Left ventricle myocardium superior (tissue), 1 donor: Measurements from ENCODE around the gene PRKAR2B. TPM values are rescaled to one million over a fixed set of nuclear protein-coding genes. Genes with fewer than 3 reads are reported as not detected.
"Not testable (repeated sequence)": the region's sequence is repeated elsewhere in the genome, so short reads cannot be mapped to it uniquely, and the experiment has no call there.

Experiments
- ATAC-seq: fragments of 200-7000 bp; cut with Tn5 transposase; one replicate; pipeline ENCODE4 v1.9.1; 2020; ENCODE audit warnings: mild to moderate bottlenecking, moderate library complexity
- DNase-seq: peaks from one replicate; pipeline ENCODE4 v3.0.0-alpha.2; 2020
- intact Hi-C: fragments of 100-400 bp; cut with micrococcal nuclease; formaldehyde crosslinking; loops from one replicate; pipeline ENCODE4 v1.11.0; 2022
- total RNA-seq: library from RNA; stranded (reverse); fragmentation: NEBNext Ultra II Directional; extraction: Animal tissue kit (Norgen Biotek cat#: 25700); gene quantifications from one replicate; pipeline ENCODE4 v1.2.1, GENCODE V29; 2021
- donor health status: DM: no; HTN: yes; CAD: no; lungs with severe emphysema.

Gene PRKAR2B
- total RNA-seq, 1 donor from 2014 or later, result 24.2 TPM

DNA sequence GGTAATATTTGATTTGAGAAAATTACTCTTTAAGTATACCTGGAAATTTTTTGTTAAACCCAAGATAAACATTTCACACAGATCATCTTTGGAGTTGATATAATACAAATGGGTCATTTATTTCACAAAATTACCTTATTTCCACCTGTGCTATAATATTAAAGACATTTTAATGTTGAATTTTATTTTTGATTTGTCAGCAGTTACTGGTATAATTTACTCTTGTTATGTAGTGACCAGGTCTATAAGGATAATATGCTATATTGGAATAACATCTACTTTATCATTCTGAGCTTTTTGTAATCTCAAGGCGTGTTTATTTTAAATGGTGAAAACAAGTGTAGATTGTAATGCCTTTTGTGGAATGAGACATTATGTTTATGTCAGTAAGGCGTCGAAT is 26.6 kb downstream of the PRKAR2B start:
- ATAC-seq, result no peak
- no peak for DNase-seq
- intact Hi-C loops, result no loop called here

- intact Hi-C loops, result no loop called here
Observed at GRCh38 chr7:107072133-107072532, 27.6 kb downstream of the PRKAR2B start.

DNA sequence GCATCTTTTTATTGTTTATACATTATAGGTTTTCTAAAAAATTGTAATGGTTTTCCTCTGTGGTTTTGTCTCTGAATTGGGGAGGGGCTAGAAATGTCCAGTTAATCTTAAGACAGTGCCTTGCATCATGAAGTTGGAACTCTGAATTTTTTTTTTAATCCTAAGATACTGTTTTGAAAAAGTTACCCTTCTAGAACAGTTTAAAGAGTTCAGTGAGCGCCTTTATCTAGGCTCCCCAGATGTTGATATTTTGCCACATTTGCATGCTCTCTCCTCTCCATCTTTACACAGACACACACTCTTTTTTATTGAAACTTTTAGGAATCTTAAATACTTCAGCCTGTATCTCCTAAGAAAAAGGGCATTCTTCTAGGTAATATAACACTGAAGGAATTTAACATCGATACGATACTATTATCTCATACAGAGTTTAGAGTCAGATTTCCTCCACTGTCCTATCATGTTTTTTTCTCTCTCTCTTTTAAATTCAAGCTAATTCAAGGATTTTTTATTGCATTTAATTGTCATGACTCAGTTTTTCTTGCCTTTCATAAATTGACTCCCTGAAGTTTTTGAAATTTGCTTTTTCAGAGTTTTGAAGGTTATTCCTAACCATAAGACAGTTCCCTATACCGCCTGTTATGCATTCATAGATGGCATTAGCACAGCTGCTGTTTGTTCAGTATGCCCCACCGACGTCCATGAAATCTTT is 31.5 kb downstream of the PRKAR2B start:
- ATAC-seq, result no peak
- no peak for DNase-seq
- intact Hi-C loops, result no loop called here

More at GRCh38 chr7:107072133-107072532, 27.6 kb downstream of the PRKAR2B start:
- no peak for DNase-seq
- no peak for ATAC-seq

GRCh38 chr7:107076781-107077698 is 32.5 kb downstream of the PRKAR2B start:
- no peak for ATAC-seq

GRCh38 chr7:107077699-107078516 is 33.4 kb downstream of the PRKAR2B start:
- intact Hi-C loops, result no loop called here
- DNase-seq (no peak), ATAC-seq (no peak)

More at GRCh38 chr7:107076781-107077698, 32.5 kb downstream of the PRKAR2B start:
- intact Hi-C loops, result no loop called here
- no peak for DNase-seq

GRCh38 chr7:107078517-107078966 is 34.0 kb downstream of the PRKAR2B start:
- ATAC-seq (no peak), DNase-seq (no peak)
- intact Hi-C loops, result no loop called here

- DNase-seq (no peak), ATAC-seq (no peak)
- intact Hi-C loops, result no loop called here
Observed at GRCh38 chr7:107079212-107079940, 34.9 kb downstream of the PRKAR2B start.

DNA sequence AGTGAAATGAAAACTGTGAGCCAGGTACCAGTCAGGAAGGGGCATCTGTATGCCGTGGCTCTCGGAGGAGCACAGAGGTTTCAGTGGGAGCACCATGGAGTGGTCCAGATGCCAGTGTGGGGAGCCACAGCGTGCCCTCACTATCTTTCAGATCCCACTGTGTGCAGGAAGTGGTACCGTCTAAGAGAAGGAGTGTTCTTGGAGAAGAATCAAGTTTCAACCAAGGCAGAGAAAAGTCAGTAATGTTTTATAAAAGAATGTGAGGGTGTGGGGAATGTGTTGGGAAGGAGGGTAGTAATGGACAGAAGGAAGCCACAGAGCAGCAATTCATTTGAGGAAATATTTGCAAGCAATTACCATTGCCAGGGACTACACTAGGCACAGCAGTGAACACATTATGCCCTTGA is 35.6 kb downstream of the PRKAR2B start:
- intact Hi-C loops, result no loop called here
- DNase-seq (no peak), ATAC-seq (no peak)

GRCh38 chr7:107080533-107080932 is 36.0 kb downstream of the PRKAR2B start:
- intact Hi-C loops, result no loop called here
- no peak for DNase-seq
- no peak for ATAC-seq

- DNase-seq, result no peak
- ATAC-seq, result no peak
- intact Hi-C loops, result no loop called here
Observed at GRCh38 chr7:107085180-107085579, 40.7 kb downstream of the PRKAR2B start.

GRCh38 chr7:107089627-107090026 is 45.1 kb downstream of the PRKAR2B start:
- intact Hi-C loops, result no loop called here
- no peak for ATAC-seq
- no peak for DNase-seq

- no peak for DNase-seq
- no peak for ATAC-seq
- intact Hi-C loops, result no loop called here
Observed at GRCh38 chr7:107090457-107090856, 46.0 kb downstream of the PRKAR2B start.

- ATAC-seq, result no peak
- intact Hi-C loops, result no loop called here
- DNase-seq, result no peak
Observed at GRCh38 chr7:107091306-107091705, 46.8 kb downstream of the PRKAR2B start.

GRCh38 chr7:107093671-107094070 is 49.2 kb downstream of the PRKAR2B start:
- DNase-seq, ATAC-seq, intact Hi-C loops: not testable (repeated sequence)

- ATAC-seq, intact Hi-C loops, DNase-seq: not testable (repeated sequence)
Observed at GRCh38 chr7:107099154-107099553, 54.6 kb downstream of the PRKAR2B start.

DNA sequence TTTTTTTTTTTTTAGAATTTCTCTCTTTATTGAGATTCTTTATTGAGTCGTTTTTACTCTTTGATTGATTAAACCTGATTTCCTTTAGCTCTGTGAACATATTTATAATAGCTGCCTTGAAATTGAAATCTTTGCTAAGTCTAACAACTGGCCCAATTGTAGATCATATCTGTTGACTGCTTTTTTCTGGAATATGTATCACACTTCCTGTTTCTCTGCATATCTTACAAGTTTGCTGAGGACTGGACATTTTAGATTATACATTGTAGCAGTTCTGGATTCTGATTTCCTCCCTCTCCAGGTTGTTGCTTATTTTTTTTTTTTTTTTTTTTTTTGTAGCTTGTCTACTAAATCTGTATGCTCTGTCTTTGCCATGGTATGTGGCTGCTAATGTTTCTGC is 56.3 kb downstream of the PRKAR2B start:
- DNase-seq, result no peak
- no peak for ATAC-seq
- intact Hi-C loops, result no loop called here

- ATAC-seq, result no peak
- DNase-seq, result no peak
- intact Hi-C loops, result no loop called here
Observed at GRCh38 chr7:107103369-107103768, 58.9 kb downstream of the PRKAR2B start.

- DNase-seq (no peak), ATAC-seq (no peak)
- intact Hi-C loops, result no loop called here
Observed at GRCh38 chr7:107104801-107105200, 60.3 kb downstream of the PRKAR2B start.
